ACC112 (cell line): Measurements from ENCODE around the gene RTTN.

Source experiments
- H2AFZ ChIP-seq: fragments of 200-600 bp; sonication (generic); one replicate; pipeline ENCODE4 v1.6.0; 2017; ENCODE audit warnings: antibody characterized with exemption, low read length; ENCODE audit not compliant: unreplicated experiment
- H3K27ac ChIP-seq: fragments of 200-600 bp; sonication (generic); 2 replicates; pipeline ENCODE4 v1.5.1; 2014; ENCODE audit warnings: low read depth, mild to moderate bottlenecking, antibody characterized with exemption, low read length, moderate library complexity
- H3K27me3 ChIP-seq: fragments of 200-600 bp; sonication (generic); 2 replicates; pipeline ENCODE4 v1.6.1; 2014; ENCODE audit warnings: mild to moderate bottlenecking, antibody characterized with exemption, low read length, moderate library complexity, mixed read lengths; ENCODE audit not compliant: insufficient read depth
- H3K36me3 ChIP-seq: fragments of 200-600 bp; sonication (generic); 2 replicates; pipeline ENCODE4 v1.6.1; 2016; ENCODE audit warnings: mild to moderate bottlenecking, antibody characterized with exemption, low read length, moderate library complexity, mixed read lengths; ENCODE audit not compliant: insufficient read depth
- H3K4me1 ChIP-seq: fragments of 200-600 bp; sonication (generic); one replicate; pipeline ENCODE4 v1.6.1; 2016; ENCODE audit warnings: low read length, mixed read lengths; ENCODE audit not compliant: insufficient read depth, unreplicated experiment, control insufficient read depth
- H3K4me3 ChIP-seq: fragments of 200-600 bp; sonication (generic); 2 replicates; pipeline ENCODE4 v1.5.1; 2014; ENCODE audit warnings: mild to moderate bottlenecking, low read depth, low read length
- H3K79me2 ChIP-seq: fragments of 200-600 bp; sonication (generic); one replicate; pipeline ENCODE4 v1.6.0; 2016; ENCODE audit warnings: low read length; ENCODE audit not compliant: control insufficient read depth, unreplicated experiment, insufficient read depth

The RTTN gene

DNA sequence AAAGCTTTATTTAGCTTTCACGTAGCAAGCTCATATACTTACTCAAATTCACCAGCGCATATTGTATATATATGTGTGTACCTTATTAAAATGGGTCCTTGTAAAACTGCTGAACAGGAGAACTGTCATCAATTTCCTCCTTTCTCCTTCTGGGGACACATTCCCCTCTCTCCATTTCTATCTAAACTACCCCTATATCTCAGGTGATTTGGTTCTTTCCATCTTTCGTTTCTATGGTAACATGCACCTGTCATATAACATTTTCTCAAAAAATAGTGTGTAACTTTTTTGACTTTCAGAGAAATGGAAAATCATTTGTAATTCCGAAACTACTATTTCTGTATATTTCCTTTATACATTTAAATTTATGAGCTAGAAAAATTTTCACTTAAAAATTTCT is 174.3 kb downstream of the RTTN start:
- no peak overlapping the region for H3K27ac ChIP-seq
- H3K27me3 ChIP-seq, result no peaks in the 10 kb centered on the region
- H3K36me3 ChIP-seq, result peaks cover 3% of the 10 kb centered on the region; the same call in 1 of the 2 replicates
- no peak overlapping the region for H2AFZ ChIP-seq
- H3K4me3 ChIP-seq, result no peak overlapping the region
- peaks cover 4% of the 10 kb centered on the region for H3K79me2 ChIP-seq
- no peaks in the 10 kb centered on the region for H3K4me1 ChIP-seq

DNA sequence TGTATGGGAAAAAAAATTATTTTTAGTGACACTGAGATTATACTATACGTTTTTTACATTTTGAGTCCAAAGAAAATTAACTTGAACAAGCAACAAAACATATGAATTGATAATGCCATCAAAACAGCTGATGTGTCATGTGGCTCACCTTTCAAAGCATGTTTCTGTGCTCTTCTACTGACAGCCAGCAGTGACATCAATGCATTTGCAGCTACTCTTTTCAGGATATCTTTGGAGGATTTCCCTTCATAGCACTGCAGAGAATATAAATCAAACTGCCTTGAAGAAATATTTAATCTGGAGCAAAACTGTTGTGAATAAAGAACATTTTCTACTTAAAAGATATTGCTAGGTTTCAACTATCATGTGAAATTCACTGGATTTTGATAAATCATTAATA is 174.8 kb downstream of the RTTN start:
- Histone ChIP-seq H3K27ac (no peak overlapping the region), H3K79me2 (peaks cover 4% of the 10 kb centered on the region), H3K36me3 (peaks cover 3% of the 10 kb centered on the region; the same call in 1 of the 2 replicates)

DNA sequence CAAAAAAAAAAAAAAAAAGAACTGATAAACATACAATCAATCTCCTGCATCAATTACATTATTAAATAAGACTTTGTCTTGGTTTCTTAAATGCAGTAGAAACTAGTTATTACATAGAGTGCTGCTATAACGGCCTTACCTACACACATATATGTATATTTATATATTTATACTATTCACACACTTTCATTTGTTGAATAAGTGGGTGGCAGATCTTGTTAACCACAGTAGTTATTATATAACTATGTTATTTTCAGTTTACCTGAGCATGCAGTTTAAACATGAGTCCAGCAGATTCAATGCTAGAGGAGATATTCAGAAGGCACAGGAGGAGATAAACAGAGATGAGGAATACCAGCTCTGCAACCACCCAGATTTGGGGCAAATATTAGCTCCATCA is 176.3 kb downstream of the RTTN start:
- Histone ChIP-seq H3K79me2 (peaks cover 4% of the 10 kb centered on the region), H2AFZ (no peak overlapping the region), H3K4me3 (no peak overlapping the region), H3K27ac (no peak overlapping the region), H3K27me3 (no peaks in the 10 kb centered on the region), H3K36me3 (peaks cover 7% of the 10 kb centered on the region), H3K4me1 (no peaks in the 10 kb centered on the region)

More for the DNA sequence above, 174.8 kb downstream of the RTTN start:
- no peak overlapping the region for H2AFZ ChIP-seq
- H3K27me3 ChIP-seq, result no peaks in the 10 kb centered on the region
- H3K4me3 ChIP-seq, result no peak overlapping the region
- H3K4me1 ChIP-seq, result no peaks in the 10 kb centered on the region

DNA sequence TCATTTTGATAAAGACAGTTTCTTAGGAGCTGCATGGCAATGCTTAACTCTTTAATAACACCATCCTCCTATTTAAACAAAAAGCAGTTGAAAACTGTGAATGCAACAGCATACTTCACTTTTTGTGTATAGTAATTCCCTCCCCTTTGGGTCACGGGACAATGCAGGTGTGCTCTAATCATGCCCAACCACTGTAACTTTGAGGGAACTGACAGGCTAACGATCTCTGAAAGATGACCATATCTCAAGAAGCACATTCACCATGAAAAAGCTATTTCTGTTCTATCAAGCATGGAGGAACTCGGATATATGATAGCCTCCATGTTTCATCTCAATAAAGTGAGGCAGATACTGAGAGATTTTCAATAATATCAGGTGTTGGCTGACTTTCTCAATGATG is 176.8 kb downstream of the RTTN start:
- H2AFZ ChIP-seq, result no peak overlapping the region
- no peaks in the 10 kb centered on the region for H3K27me3 ChIP-seq
- H3K79me2 ChIP-seq, result peaks cover 4% of the 10 kb centered on the region
- no peaks in the 10 kb centered on the region for H3K4me1 ChIP-seq
- peaks cover 7% of the 10 kb centered on the region for H3K36me3 ChIP-seq
- H3K4me3 ChIP-seq, result no peak overlapping the region
- H3K27ac ChIP-seq, result no peak overlapping the region

DNA sequence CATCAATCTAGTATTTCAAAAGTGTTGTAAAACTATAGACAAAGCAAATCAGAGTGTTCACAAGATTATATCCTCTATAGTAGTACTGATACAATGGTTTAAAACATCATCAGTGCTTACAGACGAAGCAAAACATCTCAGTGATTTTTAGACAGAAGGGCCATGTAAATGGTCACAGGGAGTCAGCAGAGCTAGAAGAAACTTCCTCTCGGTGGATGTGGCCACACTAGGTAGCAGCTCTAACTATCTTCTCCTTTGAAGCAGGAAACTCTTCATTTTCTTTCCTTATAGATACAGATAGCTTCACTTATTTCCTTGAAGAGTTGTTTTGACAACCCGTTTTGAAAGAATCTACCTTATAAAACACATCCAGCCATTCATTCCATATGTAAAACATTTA is 177.4 kb downstream of the RTTN start:
- Histone ChIP-seq H3K79me2 (peaks cover 4% of the 10 kb centered on the region), H2AFZ (no peak overlapping the region), H3K27ac (no peak overlapping the region), H3K4me1 (no peaks in the 10 kb centered on the region), H3K4me3 (no peak overlapping the region), H3K36me3 (peaks cover 12% of the 10 kb centered on the region), H3K27me3 (no peaks in the 10 kb centered on the region)

DNA sequence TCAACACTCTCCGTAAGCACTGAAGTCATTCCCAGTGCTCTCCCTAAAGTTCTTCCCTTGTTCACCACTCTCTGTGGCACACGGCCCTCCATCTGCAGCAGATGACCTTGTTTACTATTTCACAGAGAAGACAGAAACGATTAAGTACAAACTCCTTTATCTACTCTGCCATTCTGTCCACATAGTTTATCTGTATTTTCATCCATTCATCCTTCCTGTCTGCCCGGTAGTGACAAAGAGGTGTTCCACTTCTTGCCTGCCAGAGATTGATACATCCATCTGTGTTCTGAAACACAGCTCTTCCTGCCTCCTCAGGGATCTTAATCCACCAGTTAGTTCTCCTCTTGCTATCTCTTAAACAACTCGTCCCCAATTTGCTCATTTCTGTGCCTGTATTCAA is 179.9 kb downstream of the RTTN start:
- H3K27ac ChIP-seq, result no peak overlapping the region
- no peaks in the 10 kb centered on the region for H3K27me3 ChIP-seq
- H3K4me1 ChIP-seq, result no peaks in the 10 kb centered on the region
- no peaks in the 10 kb centered on the region for H3K79me2 ChIP-seq
- H3K36me3 ChIP-seq, result peaks cover 15% of the 10 kb centered on the region
- no peak overlapping the region for H3K4me3 ChIP-seq
- no peak overlapping the region for H2AFZ ChIP-seq

DNA sequence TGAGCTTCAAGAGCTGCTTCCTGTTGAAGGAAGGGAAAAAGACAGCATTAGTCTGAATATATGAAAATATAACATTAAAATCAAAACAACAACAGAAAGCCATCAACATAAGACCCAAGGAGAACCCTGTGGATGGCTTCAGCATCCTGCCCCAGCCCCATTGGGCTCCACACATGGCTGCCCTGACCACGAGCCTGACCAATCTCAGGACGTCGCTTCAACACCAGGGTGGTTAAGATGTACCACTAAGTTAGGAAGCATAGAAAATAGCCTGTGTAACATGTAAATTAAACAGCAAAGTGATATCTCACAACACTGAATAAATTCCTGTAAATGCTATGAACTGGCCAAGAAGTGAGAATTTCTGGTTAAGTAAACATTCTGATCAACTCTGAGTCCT is 180.7 kb downstream of the RTTN start:
- Histone ChIP-seq H3K27me3 (no peaks in the 10 kb centered on the region), H2AFZ (no peak overlapping the region), H3K36me3 (peaks cover 14% of the 10 kb centered on the region), H3K27ac (no peak overlapping the region), H3K4me1 (no peaks in the 10 kb centered on the region), H3K79me2 (no peaks in the 10 kb centered on the region), H3K4me3 (no peak overlapping the region)

DNA sequence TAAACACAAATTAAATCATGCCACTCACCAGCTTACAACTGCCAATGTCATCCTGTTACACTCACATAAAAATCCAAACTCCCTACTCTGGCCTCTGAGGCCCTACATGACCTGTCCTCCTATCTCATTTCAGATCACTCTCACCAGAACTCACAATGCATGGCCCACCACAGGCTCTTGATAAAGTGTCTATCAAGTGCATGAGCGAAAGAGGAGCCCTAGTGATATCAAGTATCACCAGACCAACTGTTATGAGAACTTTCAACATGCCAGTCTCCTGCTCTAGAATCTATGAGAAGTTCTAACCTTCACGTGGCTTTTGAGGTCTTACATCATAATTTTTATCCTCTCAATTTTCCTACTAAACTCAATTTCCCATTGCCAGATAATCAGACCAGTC is 181.4 kb downstream of the RTTN start:
- H3K27ac ChIP-seq, result no peak overlapping the region
- no peak overlapping the region for H3K4me3 ChIP-seq
- no peaks in the 10 kb centered on the region for H3K4me1 ChIP-seq
- peaks cover 18% of the 10 kb centered on the region for H3K36me3 ChIP-seq
- H3K79me2 ChIP-seq, result no peaks in the 10 kb centered on the region
- H2AFZ ChIP-seq, result no peak overlapping the region
- H3K27me3 ChIP-seq, result no peaks in the 10 kb centered on the region

DNA sequence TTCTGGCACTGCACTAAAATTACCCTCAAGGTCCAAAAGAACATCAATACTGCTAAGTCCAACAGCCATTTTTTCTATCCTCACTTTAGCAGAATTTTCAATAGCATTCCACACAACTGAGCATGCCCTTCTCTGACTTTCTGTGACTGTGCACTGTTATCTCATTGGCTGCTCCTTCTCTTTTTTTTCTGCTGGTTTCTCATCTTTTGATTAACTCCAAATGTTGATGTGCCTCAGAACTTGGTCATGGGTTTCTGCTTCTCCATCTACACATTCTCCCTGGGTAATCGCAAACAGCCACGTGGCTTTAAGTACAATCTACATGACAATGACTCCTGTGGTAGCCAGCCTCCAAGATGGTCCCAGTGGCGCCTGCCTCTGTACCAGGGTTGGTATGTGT is 182.9 kb downstream of the RTTN start:
- H3K4me3 ChIP-seq, result no peak overlapping the region
- no peak overlapping the region for H3K27ac ChIP-seq
- no peaks in the 10 kb centered on the region for H3K4me1 ChIP-seq
- peaks cover 18% of the 10 kb centered on the region for H3K36me3 ChIP-seq
- H2AFZ ChIP-seq, result no peak overlapping the region
- H3K79me2 ChIP-seq, result no peaks in the 10 kb centered on the region
- H3K27me3 ChIP-seq, result no peaks in the 10 kb centered on the region

DNA sequence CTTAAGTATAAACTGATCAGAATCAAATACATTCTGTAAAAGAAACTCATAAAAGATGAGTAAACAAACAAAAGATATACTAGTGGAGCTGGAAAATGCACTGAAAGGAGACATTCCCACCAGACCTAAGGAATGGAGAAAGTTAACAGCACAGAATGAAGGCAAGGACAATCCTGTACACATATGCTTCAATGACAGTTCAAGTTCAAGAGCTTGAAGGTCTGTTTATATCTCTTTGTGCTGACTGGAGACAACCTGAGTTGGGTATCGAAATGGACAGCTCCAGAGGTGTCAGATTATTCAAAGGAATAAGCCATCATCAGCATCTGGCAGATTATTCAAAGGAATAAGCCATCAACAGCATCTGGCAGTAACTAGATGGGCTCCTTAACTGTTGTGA is 184.0 kb downstream of the RTTN start:
- Histone ChIP-seq H3K36me3 (peaks cover 21% of the 10 kb centered on the region), H3K4me3 (no peak overlapping the region), H3K4me1 (no peaks in the 10 kb centered on the region), H3K27me3 (no peaks in the 10 kb centered on the region), H3K27ac (no peak overlapping the region), H2AFZ (no peak overlapping the region), H3K79me2 (no peaks in the 10 kb centered on the region)

DNA sequence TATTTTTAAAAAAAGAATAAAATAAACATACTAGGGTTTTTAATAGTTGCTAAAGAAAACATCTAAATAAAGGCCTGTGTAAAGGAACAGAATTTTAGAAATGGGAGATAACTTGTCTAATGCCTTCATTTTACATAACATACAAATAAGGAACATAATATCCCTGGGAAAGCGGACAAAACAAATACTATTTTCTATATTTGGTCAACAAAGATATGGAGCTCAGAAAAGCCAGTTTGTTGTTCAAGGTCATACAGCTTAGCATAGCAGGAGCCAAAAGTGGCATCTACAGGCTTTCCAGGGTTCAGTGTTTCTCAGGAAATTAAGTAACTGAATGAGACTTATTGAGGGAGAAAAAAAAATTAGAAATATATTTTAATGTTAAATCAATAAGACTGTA is 184.4 kb downstream of the RTTN start:
- peaks cover 21% of the 10 kb centered on the region for H3K36me3 ChIP-seq
- H3K27me3 ChIP-seq, result no peaks in the 10 kb centered on the region

More for the DNA sequence above, 184.4 kb downstream of the RTTN start:
- Histone ChIP-seq H3K27ac (no peak overlapping the region), H3K79me2 (no peaks in the 10 kb centered on the region), H2AFZ (no peak overlapping the region), H3K4me3 (no peak overlapping the region), H3K4me1 (no peaks in the 10 kb centered on the region)
